Esophagus squamous epithelium (tissue), 5 donors: ENCODE data around the gene PFDN1. TPM values are rescaled to one million over a fixed set of nuclear protein-coding genes. Genes with fewer than 3 reads are reported as not detected.

Experiments used
- DNase-seq: peaks from one replicate; lab custom pipeline; 2025; lab: John Stamatoyannopoulos, UW
- H3K27ac ChIP-seq, 4 donors: fragments of 200-600 bp; sonication (generic); one replicate each; pipeline ENCODE4 v1.5.1; 2016 to 2019; ENCODE audit warnings: mild to moderate bottlenecking in 1 of 4
- H3K27me3 ChIP-seq, 4 donors: fragments of 200-600 bp; sonication (generic); 1 replicate in 3 of 4; 2 replicates in 1 of 4; pipeline versions ENCODE4 v1.5.1 to v1.6.0; 2017 to 2021; ENCODE audit warnings: antibody characterized with exemption in 1 of 4
- H3K36me3 ChIP-seq, 3 donors: fragments of 200-600 bp; sonication (generic); one replicate each; pipeline ENCODE4 v1.5.1; 2016 to 2019
- H3K4me1 ChIP-seq, 3 donors: fragments of 200-600 bp; sonication (generic); one replicate each; pipeline ENCODE4 v1.5.1; 2017 to 2019
- H3K4me3 ChIP-seq, 4 donors: fragments of 200-600 bp; sonication (generic); 1 replicate in 3 of 4; 2 replicates in 1 of 4; pipeline ENCODE4 v1.5.1; 2016 to 2019; ENCODE audit warnings: mild to moderate bottlenecking in 2 of 4, moderate library complexity in 1 of 4
- H3K9me3 ChIP-seq, 3 donors: fragments of 200-600 bp; sonication (generic); one replicate each; pipeline ENCODE4 v1.5.1; 2016 to 2019
- POLR2A ChIP-seq, 4 donors: fragments of 450-650 bp; IDR thresholded peaks; one replicate each; pipeline ENCODE4 v1.6.1; 2017; ENCODE audit warnings: antibody characterized with exemption in 4 of 4, mild to moderate bottlenecking in 4 of 4, moderate library complexity in 3 of 4
- WGBS, 2 donors: methylation state at CpG; one replicate each; pipeline ENCODE4 v1.1.5; 2018; 5-methylcytosine and 5-hydroxymethylcytosine counted together
- intact Hi-C: fragments of 100-400 bp; cut with DNase I; formaldehyde crosslinking; loops from one replicate; pipeline ENCODE4 v1.15.0; 2022
- total RNA-seq, 4 donors: library from RNA; depleted of rRNA; stranded (reverse); fragments of >200 nt; gene quantifications; one replicate each; pipeline ENCODE4 v1.1.0, GENCODE V29; 2016
- TF ChIP-seq, protein P1 (sequence below), 6 experiments: fragments of 450-650 bp in 4 of 6; fragments of 200-600 bp in 2 of 6; sonication (generic) in 2 of 6; IDR thresholded peaks; one replicate each; pipeline ENCODE4 v1.5.1; 2016 to 2019; ENCODE audit warnings: antibody characterized with exemption in 6 of 6, mild to moderate bottlenecking in 4 of 6, moderate library complexity in 4 of 6
- donor health status: DM: yes; HTN: yes; CAD: no.

PFDN1 gene
- total RNA-seq, 4 donors from 2014 or later, result 38.1 to 67.5 (median 60.4) TPM

DNA sequence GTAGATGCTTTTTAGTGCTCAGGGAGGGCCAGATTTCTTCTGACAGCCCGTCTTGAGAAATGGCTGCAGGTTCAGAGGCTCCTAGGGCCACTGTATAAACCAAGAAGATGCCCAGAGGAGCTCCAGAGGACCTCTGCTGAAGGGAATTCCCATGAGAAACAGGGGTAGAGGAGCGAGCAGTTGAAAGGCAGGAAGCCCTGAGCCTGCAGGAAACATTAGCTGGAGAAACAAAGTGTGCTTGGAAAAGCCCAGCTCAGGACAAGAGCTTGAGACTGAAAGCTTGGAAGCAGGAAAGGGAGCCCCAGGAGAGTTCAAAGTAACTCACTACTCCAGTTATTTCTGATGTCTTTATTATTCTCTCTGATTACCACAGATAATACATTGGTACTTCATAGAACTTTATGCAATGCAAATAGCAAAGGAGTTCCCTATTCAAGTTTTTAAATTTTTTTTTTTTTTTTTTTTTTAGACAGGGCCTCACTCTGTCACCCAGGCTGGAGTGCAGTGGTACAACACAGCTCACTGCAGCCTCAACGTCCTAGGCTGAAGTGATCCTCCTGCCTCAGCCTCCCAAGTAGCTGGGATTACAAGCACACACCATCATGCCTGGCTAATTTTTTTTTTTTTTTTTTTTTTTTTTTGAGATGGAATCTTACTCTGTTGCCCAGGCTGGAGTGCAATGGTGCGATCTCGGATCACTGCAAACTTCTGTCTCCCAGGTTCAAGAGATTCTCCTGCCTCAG, 27.0 kb upstream of the PFDN1 start:
- no peak for TF ChIP-seq POLR2A (IDR thresholded peaks at IDR 0.05)
- TF ChIP-seq, protein P1, sequence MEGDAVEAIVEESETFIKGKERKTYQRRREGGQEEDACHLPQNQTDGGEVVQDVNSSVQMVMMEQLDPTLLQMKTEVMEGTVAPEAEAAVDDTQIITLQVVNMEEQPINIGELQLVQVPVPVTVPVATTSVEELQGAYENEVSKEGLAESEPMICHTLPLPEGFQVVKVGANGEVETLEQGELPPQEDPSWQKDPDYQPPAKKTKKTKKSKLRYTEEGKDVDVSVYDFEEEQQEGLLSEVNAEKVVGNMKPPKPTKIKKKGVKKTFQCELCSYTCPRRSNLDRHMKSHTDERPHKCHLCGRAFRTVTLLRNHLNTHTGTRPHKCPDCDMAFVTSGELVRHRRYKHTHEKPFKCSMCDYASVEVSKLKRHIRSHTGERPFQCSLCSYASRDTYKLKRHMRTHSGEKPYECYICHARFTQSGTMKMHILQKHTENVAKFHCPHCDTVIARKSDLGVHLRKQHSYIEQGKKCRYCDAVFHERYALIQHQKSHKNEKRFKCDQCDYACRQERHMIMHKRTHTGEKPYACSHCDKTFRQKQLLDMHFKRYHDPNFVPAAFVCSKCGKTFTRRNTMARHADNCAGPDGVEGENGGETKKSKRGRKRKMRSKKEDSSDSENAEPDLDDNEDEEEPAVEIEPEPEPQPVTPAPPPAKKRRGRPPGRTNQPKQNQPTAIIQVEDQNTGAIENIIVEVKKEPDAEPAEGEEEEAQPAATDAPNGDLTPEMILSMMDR (IDR thresholded peaks at IDR 0.05), result no peak
- intact Hi-C loops, result no loop called here
- H3K36me3 ChIP-seq, result peaks cover 4 to 34% (median 15%) of the 10 kb centered on the region in 3 donors
- H3K4me1 ChIP-seq, result peaks cover 0 to 26% (median 10%) of the 10 kb centered on the region in 3 donors
- DNase-seq, result no peak
- H3K27me3 ChIP-seq, result no peaks in the 10 kb centered on the region
- H3K9me3 ChIP-seq, result no peaks in the 10 kb centered on the region
- no peak overlapping the region for H3K4me3 ChIP-seq
- H3K27ac ChIP-seq, result peak overlapping the region in 1 of 4 donors; percentile 46
- 56 to 69% methylated on average over 3 of the region's 5 CpGs for WGBS, 2 donors

DNA sequence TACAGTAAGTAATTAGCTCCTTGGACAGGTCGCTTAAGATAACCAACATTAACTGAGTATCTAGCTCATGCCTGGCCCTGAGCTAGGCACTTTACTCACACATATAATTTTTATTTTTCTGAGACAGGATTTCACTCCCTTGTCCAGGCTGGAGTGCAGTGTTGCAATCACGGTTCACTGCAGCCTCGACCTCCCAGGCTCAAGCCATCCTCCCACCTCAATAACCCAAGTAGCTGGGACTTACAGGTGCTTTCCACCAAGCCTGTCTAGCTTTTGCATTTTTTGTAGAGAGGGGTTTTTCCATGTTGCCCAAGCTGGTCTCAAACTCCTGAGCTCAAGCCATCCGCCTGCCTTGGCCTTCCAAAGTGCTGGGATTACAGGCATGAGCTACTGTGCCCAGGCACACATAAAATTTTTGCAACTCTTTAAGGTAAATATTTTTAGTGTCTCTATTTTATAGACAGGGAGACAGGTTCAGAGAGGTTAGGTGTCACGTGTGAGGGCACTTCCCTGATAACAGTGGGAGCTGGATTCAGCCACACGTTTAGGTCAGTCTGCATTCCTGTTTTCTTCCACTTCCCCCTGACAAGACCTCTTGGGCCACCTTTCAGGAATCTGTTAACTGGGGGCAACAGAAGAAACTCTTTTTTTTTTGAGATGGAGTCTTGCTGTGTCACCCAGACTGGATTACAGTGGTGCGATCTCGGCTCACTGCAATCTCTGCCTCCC, 25.3 kb upstream of the PFDN1 start:
- H3K27ac ChIP-seq, result no peak overlapping the region
- WGBS, 2 donors, result 80 to 86% methylated on average over 8 of the region's 8 CpGs
- TF ChIP-seq, protein P1 (IDR thresholded peaks at IDR 0.05), result no peak
- TF ChIP-seq POLR2A (IDR thresholded peaks at IDR 0.05), result no peak

DNA sequence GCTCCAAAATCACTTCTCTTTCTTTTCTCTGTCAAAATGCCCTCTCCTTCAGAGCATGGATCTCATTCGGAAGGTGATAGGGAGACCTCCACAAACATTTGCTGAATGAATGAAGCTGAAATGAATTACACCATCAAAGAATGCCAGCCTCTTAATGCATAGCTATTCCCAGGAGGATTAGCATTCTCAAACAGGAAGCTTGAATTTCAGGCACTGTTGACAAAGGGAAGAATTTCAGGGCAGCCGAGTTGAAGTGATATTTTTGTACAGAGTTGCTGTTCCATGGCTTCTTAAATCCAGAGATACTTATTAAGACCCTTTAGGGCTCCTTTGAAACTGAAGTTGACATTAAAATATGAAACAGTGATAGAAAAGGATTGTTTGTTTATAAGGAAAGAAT, 24.7 kb upstream of the PFDN1 start:
- TF ChIP-seq, protein P1 (IDR thresholded peaks at IDR 0.05), result no peak
- no peak for TF ChIP-seq POLR2A (IDR thresholded peaks at IDR 0.05)
- Histone ChIP-seq H3K4me3 (no peak overlapping the region), H3K36me3 (peaks cover 2 to 11% (median 5%) of the 10 kb centered on the region in 3 donors), H3K9me3 (no peaks in the 10 kb centered on the region), H3K27ac (no peak overlapping the region), H3K4me1 (peaks cover 19 to 50% (median 33%) of the 10 kb centered on the region in 3 donors), H3K27me3 (no peaks in the 10 kb centered on the region)
- intact Hi-C loops, result no loop called here
- 42% methylated on average over 2 of the region's 2 CpGs for WGBS, 2 donors
- no peak for DNase-seq

More for the DNA sequence above, 25.3 kb upstream of the PFDN1 start:
- H3K36me3 ChIP-seq, result peaks cover 4 to 17% (median 11%) of the 10 kb centered on the region in 3 donors
- intact Hi-C loops, result no loop called here
- no peaks in the 10 kb centered on the region for H3K27me3 ChIP-seq
- no peaks in the 10 kb centered on the region for H3K9me3 ChIP-seq
- H3K4me1 ChIP-seq, result peaks cover 13 to 44% (median 27%) of the 10 kb centered on the region in 3 donors
- no peak overlapping the region for H3K4me3 ChIP-seq
- no peak for DNase-seq

DNA sequence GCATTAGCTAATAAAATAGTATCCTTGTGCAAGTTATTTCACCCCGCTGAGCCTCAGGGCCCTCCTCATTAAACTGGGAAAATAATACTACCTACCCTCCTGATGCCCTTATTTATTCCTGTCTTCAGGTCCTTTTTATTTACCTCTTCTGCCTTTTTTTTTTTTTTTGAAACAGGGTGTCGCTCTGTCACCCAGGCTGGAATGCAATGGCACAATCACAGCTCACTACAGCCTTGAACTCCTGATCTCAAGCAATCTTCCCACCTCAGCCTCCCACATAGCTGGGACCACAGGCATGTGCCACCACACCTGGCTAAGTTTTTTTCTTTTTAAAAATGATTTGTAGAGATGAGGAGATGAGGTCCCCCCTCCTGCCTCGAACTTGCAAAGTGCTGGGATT, 22.6 kb upstream of the PFDN1 start:
- TF ChIP-seq, protein P1 (IDR thresholded peaks at IDR 0.05), result no peak
- TF ChIP-seq POLR2A (IDR thresholded peaks at IDR 0.05), result no peak
- no peaks in the 10 kb centered on the region for H3K27me3 ChIP-seq
- no peaks in the 10 kb centered on the region for H3K9me3 ChIP-seq
- DNase-seq, result no peak
- peaks cover 26 to 66% (median 44%) of the 10 kb centered on the region in 3 donors for H3K4me1 ChIP-seq
- H3K36me3 ChIP-seq, result no peaks in the 10 kb centered on the region
- H3K27ac ChIP-seq, result no peak overlapping the region
- WGBS, 2 donors, result 92 to 99% methylated on average over 3 of the region's 3 CpGs
- H3K4me3 ChIP-seq, result no peak overlapping the region
- intact Hi-C loops, result no loop called here
